Astrocyte (in vitro differentiated cells and primary cell): ENCODE measurements around the gene RALB. TPM values are rescaled to one million over a fixed set of nuclear protein-coding genes. Genes with fewer than 3 reads are reported as not detected.

Experiments
- DNase-seq: peaks from one replicate; pipeline ENCODE4 v3.0.0-alpha.2; 2010; ENCODE audit warnings: low read depth
- FAIRE-seq: peaks from 2 replicates; lab custom pipeline; 2011; peaks lifted over from hg19 to GRCh38; lab: Jason Lieb, UNC
- H2AFZ ChIP-seq: 2 replicates; pipeline ENCODE4 v1.6.0; 2012; ENCODE audit warnings: low read depth, low read length, inconsistent platforms
- H3K27ac ChIP-seq: 2 replicates; pipeline ENCODE4 v1.5.1; 2011; ENCODE audit warnings: low read depth, low read length, inconsistent platforms
- H3K27me3 ChIP-seq: 2 replicates; pipeline ENCODE4 v1.6.0; 2011; ENCODE audit warnings: low read length, inconsistent platforms; ENCODE audit not compliant: insufficient read depth
- H3K36me3 ChIP-seq: 2 replicates; pipeline ENCODE4 v1.5.1; 2011; ENCODE audit warnings: low read length, inconsistent platforms; ENCODE audit not compliant: insufficient read depth
- H3K4me1 ChIP-seq: 2 replicates; pipeline ENCODE4 v1.5.1; 2011; ENCODE audit warnings: low read length, inconsistent platforms; ENCODE audit not compliant: insufficient read depth
- H3K4me2 ChIP-seq: 2 replicates; pipeline ENCODE4 v1.6.0; 2012; ENCODE audit warnings: low read length, inconsistent platforms
- H3K4me3 ChIP-seq: 2 replicates; pipeline ENCODE4 v1.5.1; 2011; ENCODE audit warnings: low read depth, mild to moderate bottlenecking, low read length, inconsistent platforms; ENCODE audit not compliant: insufficient read depth
- H3K79me2 ChIP-seq: 2 replicates; pipeline ENCODE4 v1.6.0; 2012; ENCODE audit warnings: mild to moderate bottlenecking, low read length, inconsistent platforms; ENCODE audit not compliant: insufficient read depth
- H3K9ac ChIP-seq: 2 replicates; pipeline ENCODE4 v1.6.0; 2012; ENCODE audit warnings: mild to moderate bottlenecking, low read length, inconsistent platforms
- H3K9me3 ChIP-seq: 2 replicates; pipeline ENCODE4 v1.5.1; 2012; ENCODE audit warnings: low read depth, mild to moderate bottlenecking, low read length, inconsistent platforms; ENCODE audit not compliant: insufficient read depth
- H4K20me1 ChIP-seq: 2 replicates; pipeline ENCODE4 v1.6.0; 2012; ENCODE audit warnings: low read length, inconsistent platforms; ENCODE audit not compliant: insufficient read depth
- H3K27ac Mint-ChIP-seq: one replicate; pipeline ENCODE4 v1.8.0; 2021; ENCODE audit warnings: mild to moderate bottlenecking, mixed read lengths; ENCODE audit not compliant: unreplicated experiment
- H3K27me3 Mint-ChIP-seq: one replicate; pipeline ENCODE4 v1.8.0; 2021; ENCODE audit warnings: low read depth, mixed read lengths; ENCODE audit not compliant: unreplicated experiment
- H3K36me3 Mint-ChIP-seq: one replicate; pipeline ENCODE4 v1.8.0; 2021; ENCODE audit warnings: low read depth, mixed read lengths; ENCODE audit not compliant: unreplicated experiment
- H3K4me1 Mint-ChIP-seq: one replicate; pipeline ENCODE4 v1.8.0; 2021; ENCODE audit warnings: low read depth, mixed read lengths; ENCODE audit not compliant: unreplicated experiment
- H3K4me3 Mint-ChIP-seq: one replicate; pipeline ENCODE4 v1.8.0; 2021; ENCODE audit warnings: mild to moderate bottlenecking, moderate library complexity, mixed read lengths; ENCODE audit not compliant: unreplicated experiment
- H3K9me3 Mint-ChIP-seq: one replicate; pipeline ENCODE4 v1.8.0; 2021; ENCODE audit warnings: mild to moderate bottlenecking, mixed read lengths; ENCODE audit not compliant: unreplicated experiment
- EZH2 ChIP-seq: IDR thresholded peaks from 2 replicates; pipeline ENCODE4 v1.6.1; 2012; ENCODE audit warnings: mild to moderate bottlenecking, low read length, inconsistent platforms; ENCODE audit not compliant: insufficient read depth
- total RNA-seq: library from RNA; stranded (reverse); gene quantifications from 2 replicates; pipeline ENCODE4 v1.2.1, GENCODE V29; 2021
- TF ChIP-seq, protein P1 (sequence below): IDR thresholded peaks from 2 replicates; pipeline ENCODE4 v1.5.1; 2011; ENCODE audit warnings: low read depth, mild to moderate bottlenecking, inconsistent platforms, low read length, moderate library complexity; ENCODE audit not compliant: insufficient read depth

The RALB gene
- total RNA-seq, 1 donor from 2014 or later = 44.5 TPM

DNA sequence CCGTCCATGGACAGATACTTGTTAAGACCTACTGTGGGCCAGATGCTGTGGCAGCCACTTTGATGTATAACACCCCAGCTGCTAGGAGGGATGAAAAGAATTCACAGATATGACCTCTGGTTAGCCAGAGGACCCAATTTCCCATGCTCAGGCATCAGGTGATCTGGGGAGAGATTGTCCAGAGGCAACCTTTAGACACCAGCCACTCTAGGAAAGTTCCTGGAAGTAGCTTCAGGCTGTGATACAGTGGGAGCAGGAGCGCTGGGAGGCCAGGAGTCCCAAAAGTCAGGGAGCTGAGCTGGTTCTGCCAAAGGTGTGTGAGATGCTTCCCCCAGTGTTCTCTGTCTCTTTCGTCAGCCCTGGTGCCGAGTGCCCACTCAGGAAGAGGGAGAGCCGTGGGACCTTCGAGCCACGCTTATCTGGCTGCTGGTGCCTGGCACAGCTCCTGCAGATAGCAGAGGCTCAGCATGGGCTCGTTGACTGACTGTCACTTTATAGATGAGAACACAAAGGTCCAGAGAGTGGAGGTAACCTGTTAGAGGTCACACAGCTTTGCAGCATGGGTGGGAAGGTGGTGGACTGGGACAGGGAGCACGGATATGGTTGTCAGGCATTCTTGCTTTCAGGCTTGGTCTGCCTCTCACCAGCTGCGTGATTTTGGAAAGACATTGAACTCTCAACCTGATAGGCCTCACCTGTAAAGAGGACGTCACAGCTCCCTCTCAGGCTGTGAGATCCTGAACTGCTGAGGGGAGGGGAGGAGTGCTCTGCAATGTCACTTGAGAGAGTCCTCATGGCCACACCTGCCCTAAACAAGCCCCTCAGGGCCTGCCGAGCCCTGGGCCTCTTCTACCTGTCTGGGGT lies 7.8 kb upstream of the RALB start:
- H3K27me3 ChIP-seq = peaks cover 3% of the 10 kb centered on the region
- no peaks in the 10 kb centered on the region for H4K20me1 ChIP-seq

DNA sequence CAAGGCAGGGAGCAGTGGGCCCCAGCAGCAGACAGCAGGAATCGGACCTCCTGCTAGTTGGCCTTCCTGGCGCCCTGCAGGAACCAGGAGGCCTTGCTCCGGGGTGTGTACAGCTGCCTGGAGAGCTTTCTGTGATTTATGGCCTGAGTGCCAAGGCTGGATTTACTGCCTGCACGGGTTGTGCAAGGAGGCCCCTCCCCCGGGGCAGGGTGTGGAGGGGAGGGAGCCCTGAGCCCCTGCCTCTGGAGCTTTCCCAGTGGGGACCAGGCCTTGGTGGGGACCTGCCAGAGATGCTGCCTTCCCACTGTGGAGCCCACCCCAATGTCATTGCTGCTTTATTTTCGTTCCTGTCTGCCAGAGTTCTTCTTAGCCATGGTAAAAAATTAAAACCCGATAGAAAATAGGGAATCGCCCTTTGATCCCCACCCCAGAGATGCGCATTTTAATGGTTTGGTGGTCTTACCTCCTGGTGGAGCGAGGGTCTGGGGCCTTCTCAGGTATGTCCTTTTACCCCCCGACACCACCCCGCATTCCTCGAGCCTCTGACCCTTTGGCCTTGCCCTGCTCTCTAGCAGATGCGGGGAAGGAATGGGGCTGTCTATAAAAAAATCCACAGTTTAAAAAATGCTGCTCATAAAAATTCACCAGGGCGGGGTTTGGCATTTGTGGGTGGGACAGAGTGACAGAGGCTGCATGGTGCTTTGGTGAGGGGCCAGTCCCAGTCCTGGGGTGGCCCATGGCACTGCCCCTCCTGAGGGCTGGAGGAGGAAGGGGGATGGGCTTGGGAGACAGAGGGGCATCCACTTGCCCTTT lies 6.9 kb upstream of the RALB start:
- H2AFZ ChIP-seq = no peak overlapping the region
- no peak overlapping the region for H3K9ac ChIP-seq
- H3K27me3 ChIP-seq = peaks cover 3% of the 10 kb centered on the region
- Mint-ChIP-seq H3K36me3 (no peaks in the 10 kb centered on the region), H3K4me3 (no peak overlapping the region), H3K27ac (no peak overlapping the region), H3K4me1 (peaks cover 12% of the 10 kb centered on the region), H3K27me3 (peaks cover 29% of the 10 kb centered on the region), H3K9me3 (no peaks in the 10 kb centered on the region)
- no peak overlapping the region for H3K4me2 ChIP-seq
- H3K4me1 ChIP-seq = peaks cover 6% of the 10 kb centered on the region
- TF ChIP-seq, protein P1, sequence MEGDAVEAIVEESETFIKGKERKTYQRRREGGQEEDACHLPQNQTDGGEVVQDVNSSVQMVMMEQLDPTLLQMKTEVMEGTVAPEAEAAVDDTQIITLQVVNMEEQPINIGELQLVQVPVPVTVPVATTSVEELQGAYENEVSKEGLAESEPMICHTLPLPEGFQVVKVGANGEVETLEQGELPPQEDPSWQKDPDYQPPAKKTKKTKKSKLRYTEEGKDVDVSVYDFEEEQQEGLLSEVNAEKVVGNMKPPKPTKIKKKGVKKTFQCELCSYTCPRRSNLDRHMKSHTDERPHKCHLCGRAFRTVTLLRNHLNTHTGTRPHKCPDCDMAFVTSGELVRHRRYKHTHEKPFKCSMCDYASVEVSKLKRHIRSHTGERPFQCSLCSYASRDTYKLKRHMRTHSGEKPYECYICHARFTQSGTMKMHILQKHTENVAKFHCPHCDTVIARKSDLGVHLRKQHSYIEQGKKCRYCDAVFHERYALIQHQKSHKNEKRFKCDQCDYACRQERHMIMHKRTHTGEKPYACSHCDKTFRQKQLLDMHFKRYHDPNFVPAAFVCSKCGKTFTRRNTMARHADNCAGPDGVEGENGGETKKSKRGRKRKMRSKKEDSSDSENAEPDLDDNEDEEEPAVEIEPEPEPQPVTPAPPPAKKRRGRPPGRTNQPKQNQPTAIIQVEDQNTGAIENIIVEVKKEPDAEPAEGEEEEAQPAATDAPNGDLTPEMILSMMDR = no peak
- TF ChIP-seq EZH2 = no peak
- DNase-seq = no peak
- no peaks in the 10 kb centered on the region for H3K79me2 ChIP-seq
- no peak overlapping the region for H3K27ac ChIP-seq
- no peaks in the 10 kb centered on the region for H3K9me3 ChIP-seq
- H4K20me1 ChIP-seq = no peaks in the 10 kb centered on the region
- H3K36me3 ChIP-seq = no peaks in the 10 kb centered on the region
- FAIRE-seq = no peak
- no peak overlapping the region for H3K4me3 ChIP-seq

More for the DNA sequence above, 7.8 kb upstream of the RALB start:
- no peak for TF ChIP-seq EZH2
- TF ChIP-seq, protein P1 = no peak
- Histone ChIP-seq H3K79me2 (no peaks in the 10 kb centered on the region), H3K4me3 (no peak overlapping the region), H2AFZ (no peak overlapping the region), H3K9ac (no peak overlapping the region), H3K27ac (no peak overlapping the region), H3K36me3 (no peaks in the 10 kb centered on the region), H3K4me2 (no peak overlapping the region), H3K9me3 (no peaks in the 10 kb centered on the region), H3K4me1 (peaks cover 9% of the 10 kb centered on the region)
- FAIRE-seq (no peak), DNase-seq (no peak)
- no peaks in the 10 kb centered on the region for H3K9me3 Mint-ChIP-seq
- no peaks in the 10 kb centered on the region for H3K36me3 Mint-ChIP-seq
- no peak overlapping the region for H3K27ac Mint-ChIP-seq
- peaks cover 24% of the 10 kb centered on the region for H3K27me3 Mint-ChIP-seq
- peaks cover 13% of the 10 kb centered on the region for H3K4me1 Mint-ChIP-seq
- H3K4me3 Mint-ChIP-seq = no peak overlapping the region
